GM12891 (cell line): Measurements from ENCODE around the gene MRPS22.

Source experiments
- DNase-seq: peaks from one replicate; pipeline ENCODE4 v3.0.0; 2011; ENCODE audit warnings: low spot score; ENCODE audit not compliant: insufficient read length
- FAIRE-seq: peaks from 2 replicates; lab custom pipeline; 2011; peaks lifted over from hg19 to GRCh38; lab: Jason Lieb, UNC
- PAX5 ChIP-seq: IDR thresholded peaks from 2 replicates; pipeline ENCODE4 v1.6.1; 2011; ENCODE audit warnings: low read length, moderate library complexity, mild to moderate bottlenecking; ENCODE audit not compliant: insufficient read depth, severe bottlenecking
- POLR2A ChIP-seq: IDR thresholded peaks from 2 replicates; pipeline ENCODE4 v1.6.1; 2011; ENCODE audit warnings: low read depth, low read length, control low read depth
- POLR2AphosphoS5 ChIP-seq: IDR thresholded peaks from 2 replicates; pipeline ENCODE4 v1.6.1; 2011; ENCODE audit warnings: low read depth, low read length, control low read depth
- POU2F2 ChIP-seq: IDR thresholded peaks from 2 replicates; pipeline ENCODE4 v1.6.1; 2011; ENCODE audit warnings: low read depth, mild to moderate bottlenecking, control low read depth, low read length, moderate library complexity
- SPI1 ChIP-seq: IDR thresholded peaks from 2 replicates; pipeline ENCODE4 v1.6.1; 2011; ENCODE audit warnings: low read depth, low read length, control low read depth
- TAF1 ChIP-seq: IDR thresholded peaks from 2 replicates; pipeline ENCODE4 v1.6.1; 2011; ENCODE audit warnings: low read depth, low read length, control low read depth

The MRPS22 gene

DNA sequence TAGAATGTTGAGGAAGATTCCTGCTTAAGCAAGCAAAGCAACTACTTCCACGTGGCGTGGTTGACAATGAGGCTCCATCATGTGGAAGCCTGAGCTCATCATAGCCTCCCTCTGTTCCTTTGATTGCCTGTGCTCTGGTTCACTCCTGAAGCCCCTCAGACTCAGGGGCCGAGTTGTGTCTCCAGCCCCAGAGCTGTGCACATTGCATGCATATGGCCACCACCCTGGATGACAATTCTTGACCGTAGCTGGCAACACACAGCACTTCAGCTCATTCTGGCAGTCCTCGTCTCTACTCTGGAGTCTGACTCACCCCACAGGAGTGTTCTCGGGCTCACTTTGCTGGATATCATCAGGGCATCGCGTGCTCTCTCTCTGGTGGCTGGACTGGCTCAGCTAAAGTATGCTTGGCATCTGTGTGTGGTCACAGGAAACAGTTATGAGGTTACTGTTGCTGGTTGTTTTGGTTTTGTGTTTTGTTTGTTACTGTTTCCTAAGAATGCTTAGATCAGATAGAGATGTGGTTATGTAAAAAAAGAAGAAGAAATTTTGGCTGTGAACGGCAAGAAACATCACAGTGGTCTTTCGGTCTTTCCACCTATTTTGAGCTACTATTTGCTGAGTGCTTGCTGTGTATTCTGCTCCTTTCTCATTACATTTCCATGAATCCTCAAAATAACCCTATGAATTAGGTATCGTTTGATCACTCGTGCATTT is 41.6 kb upstream of the MRPS22 start:
- FAIRE-seq (no peak), DNase-seq (no peak)
- TF ChIP-seq TAF1: no peak
- no peak for TF ChIP-seq POLR2AphosphoS5
- TF ChIP-seq POU2F2: no peak
- no peak for TF ChIP-seq POLR2A
- no peak for TF ChIP-seq SPI1

DNA sequence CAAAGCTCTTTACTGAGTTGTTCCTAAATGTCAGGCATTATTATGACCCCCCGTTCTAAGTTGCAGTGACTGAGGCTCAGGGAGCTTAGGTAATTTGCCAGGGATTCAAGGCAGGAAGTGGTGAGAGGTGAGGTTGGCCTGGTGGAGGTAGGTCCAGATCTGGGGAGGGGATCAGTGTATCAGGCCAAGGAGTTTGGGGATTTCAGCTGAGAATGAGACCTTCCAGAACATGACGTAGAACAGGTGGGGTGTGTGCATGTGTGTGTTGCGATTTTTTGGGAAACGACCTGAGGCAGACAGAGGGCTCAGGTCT is 41.1 kb upstream of the MRPS22 start:
- no peak for DNase-seq
- no peak for TF ChIP-seq POLR2AphosphoS5
- TF ChIP-seq SPI1: no peak
- no peak for TF ChIP-seq POLR2A
- TF ChIP-seq POU2F2: no peak
- no peak for TF ChIP-seq PAX5
- TF ChIP-seq TAF1: no peak

DNA sequence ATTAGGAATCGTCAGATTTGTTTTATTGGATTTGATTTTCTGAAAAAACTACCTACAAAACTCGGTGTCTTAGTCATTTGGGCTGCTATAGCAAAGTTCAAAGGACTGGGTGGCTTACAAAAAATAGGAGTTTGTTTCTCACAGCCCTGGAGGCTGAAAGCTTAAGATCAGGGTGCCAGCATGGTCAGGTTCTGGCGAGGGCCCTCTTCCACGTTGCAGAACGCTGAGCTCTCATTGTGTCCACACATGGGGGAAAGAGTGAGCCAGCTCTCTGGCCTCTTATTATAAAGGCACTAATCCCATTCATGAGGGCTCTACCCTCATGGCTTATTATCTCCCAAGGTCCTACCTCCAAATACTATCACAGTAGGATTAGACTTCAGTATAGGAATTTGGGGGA is 40.6 kb upstream of the MRPS22 start:
- DNase-seq: no peak
- FAIRE-seq: no peak
- TF ChIP-seq PAX5: no peak
- TF ChIP-seq POLR2A: no peak
- TF ChIP-seq POU2F2: no peak
- no peak for TF ChIP-seq POLR2AphosphoS5
- TF ChIP-seq TAF1: no peak

More for the DNA sequence above, 41.1 kb upstream of the MRPS22 start:
- FAIRE-seq: no peak

DNA sequence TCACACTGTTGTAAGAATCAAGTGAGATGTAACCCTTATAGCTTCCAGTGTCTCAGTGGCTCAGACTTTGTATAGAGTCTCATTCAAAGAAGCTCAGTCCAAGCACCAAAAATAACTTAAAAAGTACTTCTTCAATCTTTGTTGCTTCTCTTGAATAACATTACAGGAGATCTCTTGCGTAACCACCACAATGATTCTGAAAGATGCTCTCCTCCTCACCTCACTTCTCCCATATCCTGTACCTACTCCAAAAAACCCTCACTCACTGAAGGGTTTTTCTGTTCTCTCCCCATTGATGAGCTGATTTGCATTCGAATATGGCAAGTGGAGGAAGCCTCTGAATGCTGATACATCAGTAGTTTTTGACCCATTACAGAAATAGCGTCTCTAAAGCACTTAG is 39.4 kb upstream of the MRPS22 start:
- DNase-seq: no peak
- FAIRE-seq: no peak
- TF ChIP-seq PAX5: no peak
- TF ChIP-seq POLR2AphosphoS5: no peak
- TF ChIP-seq POU2F2: no peak
- TF ChIP-seq SPI1: no peak
- no peak for TF ChIP-seq POLR2A
- TF ChIP-seq TAF1: no peak

DNA sequence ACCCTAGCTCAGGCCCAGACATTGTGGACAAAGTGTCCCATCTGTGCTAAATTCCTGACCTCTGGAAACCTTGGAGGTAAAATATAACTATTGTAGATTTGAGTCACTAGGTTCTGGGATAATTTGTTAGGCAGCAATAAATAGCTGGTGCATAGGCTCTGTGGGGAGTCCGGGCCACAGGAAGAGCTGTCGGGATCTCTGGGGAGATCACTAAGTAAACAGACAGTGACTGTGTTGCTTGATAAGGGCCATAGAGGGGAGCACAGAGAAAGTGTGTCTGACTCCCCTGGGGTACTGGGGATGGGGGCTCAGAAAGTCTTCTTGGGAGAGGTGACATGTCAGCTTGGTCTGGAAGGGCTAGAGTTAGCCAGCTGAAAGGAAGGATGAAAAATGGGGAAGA is 37.7 kb upstream of the MRPS22 start:
- TF ChIP-seq POLR2AphosphoS5: no peak
- no peak for TF ChIP-seq PAX5
- no peak for TF ChIP-seq SPI1
- no peak for TF ChIP-seq TAF1
- no peak for TF ChIP-seq POLR2A
- no peak for TF ChIP-seq POU2F2
- DNase-seq: no peak

DNA sequence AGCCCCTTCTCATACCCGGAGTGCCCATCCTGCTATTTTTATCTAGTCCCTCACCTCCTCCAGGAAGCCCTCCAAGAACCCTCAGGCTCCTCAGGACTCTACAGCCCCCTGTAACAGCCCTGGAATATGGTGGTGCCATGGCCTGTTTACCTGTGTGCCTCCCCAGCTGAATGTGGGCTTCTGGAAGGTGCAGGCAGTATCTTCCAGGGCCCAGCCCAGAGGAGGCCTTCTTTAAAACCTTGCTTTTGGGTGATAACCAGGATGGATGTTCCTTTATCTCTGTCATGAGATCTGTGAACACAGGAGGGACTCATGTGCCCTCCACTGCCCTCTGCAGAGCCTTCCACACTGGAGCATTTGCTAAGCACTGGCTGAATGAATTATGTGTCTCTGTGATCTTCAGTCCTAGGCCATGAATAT is 36.7 kb upstream of the MRPS22 start:
- no peak for FAIRE-seq
- no peak for DNase-seq
- TF ChIP-seq TAF1 (no peak), POU2F2 (no peak), POLR2A (no peak), PAX5 (no peak), SPI1 (no peak), POLR2AphosphoS5 (no peak)

More for the DNA sequence above, 37.7 kb upstream of the MRPS22 start:
- FAIRE-seq: no peak

DNA sequence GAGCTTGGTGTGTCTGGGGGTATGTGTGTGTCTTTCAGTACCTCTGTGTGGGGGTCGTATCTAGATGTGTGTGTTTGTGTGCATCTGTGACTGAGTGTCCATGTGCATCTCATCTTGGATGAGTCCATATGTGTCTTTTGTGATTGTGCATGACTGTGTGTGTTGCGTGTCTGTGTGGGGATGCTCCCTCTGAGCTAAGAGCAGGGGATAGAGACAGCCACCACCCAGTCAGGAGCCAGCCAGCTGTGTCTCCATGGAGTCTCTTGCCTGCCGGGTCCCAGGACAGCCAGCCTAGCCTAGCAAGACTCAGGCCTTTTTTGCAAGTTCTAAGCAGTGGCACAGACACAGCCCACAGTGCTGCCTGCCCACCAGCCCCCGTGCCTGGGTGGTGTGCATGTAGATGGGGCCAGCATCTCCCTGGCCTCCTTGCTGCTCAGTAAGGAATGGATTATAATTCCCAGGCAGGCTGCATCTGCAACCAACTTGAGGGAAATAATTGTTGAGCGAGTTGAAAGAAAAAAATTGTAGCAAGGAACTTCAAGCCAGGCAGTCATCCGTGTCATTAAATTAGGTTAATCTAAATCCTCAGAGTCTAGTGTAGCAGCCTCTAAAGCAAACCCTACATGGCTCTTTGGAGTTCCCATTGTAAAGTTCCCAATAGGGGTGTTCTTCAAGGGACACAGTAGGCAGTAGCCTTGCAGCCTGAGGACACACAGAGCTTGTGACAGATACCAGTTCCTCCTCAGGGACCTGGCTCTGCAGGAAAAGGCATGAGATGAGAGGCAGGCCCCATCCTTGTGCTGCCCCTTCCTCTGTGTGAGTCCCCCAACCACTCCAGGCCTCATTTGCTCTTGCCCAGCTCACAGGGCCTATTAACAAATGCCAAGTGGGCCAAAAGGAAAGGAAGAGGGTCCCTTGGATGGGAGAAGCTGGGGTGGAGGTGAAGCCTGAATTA is 35.9 kb upstream of the MRPS22 start:
- FAIRE-seq (no peak), DNase-seq (no peak)
- no peak for TF ChIP-seq TAF1
- no peak for TF ChIP-seq POLR2A
- TF ChIP-seq PAX5: no peak
- TF ChIP-seq POLR2AphosphoS5: no peak
- no peak for TF ChIP-seq POU2F2
- no peak for TF ChIP-seq SPI1

DNA sequence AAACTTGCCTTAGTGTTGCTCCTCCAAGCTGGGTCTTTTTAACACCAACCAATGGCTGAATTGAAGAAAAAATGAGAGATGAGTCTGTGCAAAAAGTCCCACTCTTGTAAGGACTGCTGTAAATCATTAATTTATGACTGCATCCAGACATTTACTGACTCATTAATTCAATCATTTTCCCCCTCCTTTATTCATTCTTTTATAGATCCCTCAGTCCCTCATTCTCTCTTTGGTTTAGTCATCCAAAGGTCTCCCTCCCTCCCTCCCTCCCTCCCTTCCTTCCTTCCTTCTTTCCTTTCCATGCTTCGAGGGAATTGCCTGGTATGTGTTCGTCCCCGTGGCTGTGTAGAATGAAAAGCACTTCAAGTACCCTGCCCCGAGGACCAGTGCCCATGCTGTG is 35.3 kb upstream of the MRPS22 start:
- TF ChIP-seq PAX5: no peak
- no peak for TF ChIP-seq POU2F2
- no peak for TF ChIP-seq POLR2A
- no peak for TF ChIP-seq POLR2AphosphoS5
- no peak for TF ChIP-seq SPI1
- no peak for TF ChIP-seq TAF1
- FAIRE-seq: no peak

DNA sequence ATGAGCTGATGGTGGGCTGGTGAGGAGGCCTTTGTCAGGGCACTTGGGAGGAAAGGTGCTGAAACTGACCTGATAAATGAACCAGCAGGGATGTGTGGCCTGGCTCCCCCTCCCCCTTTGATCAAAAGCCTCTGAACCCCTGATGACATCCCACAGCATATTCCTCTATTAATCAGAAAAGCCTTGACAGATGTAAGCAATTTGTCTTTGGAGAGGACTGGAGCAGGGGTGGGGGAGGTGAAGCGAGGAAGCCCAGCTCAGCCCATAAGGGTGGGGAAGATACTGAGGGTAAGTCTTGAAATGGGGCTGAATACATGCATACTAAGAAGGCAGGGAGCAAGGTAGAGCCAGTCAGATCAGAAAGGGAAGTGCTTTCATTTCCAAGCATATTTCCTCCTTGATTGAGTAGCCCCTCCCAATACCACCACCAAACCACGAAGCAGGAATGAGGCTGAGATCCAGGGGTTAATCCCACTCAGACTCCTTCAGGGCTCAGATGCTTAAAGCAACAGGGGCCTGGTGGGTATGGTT is 34.7 kb upstream of the MRPS22 start:
- FAIRE-seq: no peak
- no peak for TF ChIP-seq SPI1
- no peak for TF ChIP-seq POLR2A
- TF ChIP-seq POLR2AphosphoS5: no peak
- TF ChIP-seq POU2F2: no peak
- DNase-seq: no peak

More for the DNA sequence above, 35.3 kb upstream of the MRPS22 start:
- DNase-seq: no peak
